Mucosa of rectum (tissue), 2 donors: ENCODE results near the gene CELF1.

Source experiments
- H3K27ac ChIP-seq, 2 donors: one replicate each; pipeline ENCODE4 v1.7.0; 2013; ENCODE audit warnings: inconsistent platforms in 2 of 2, low read depth in 2 of 2, low read length in 2 of 2
- H3K27me3 ChIP-seq, 2 donors: one replicate each; pipeline ENCODE4 v1.7.0; 2013; ENCODE audit warnings: low read length in 2 of 2; ENCODE audit not compliant: control insufficient read depth in 2 of 2, insufficient read depth in 2 of 2
- H3K36me3 ChIP-seq, 2 donors: one replicate each; pipeline ENCODE4 v1.7.0; 2013; ENCODE audit warnings: low read length in 2 of 2; ENCODE audit not compliant: control insufficient read depth in 2 of 2, insufficient read depth in 2 of 2
- H3K4me1 ChIP-seq, 2 donors: one replicate each; pipeline ENCODE4 v1.7.0; 2013; ENCODE audit warnings: low read length in 2 of 2, mild to moderate bottlenecking in 1 of 2; ENCODE audit not compliant: control insufficient read depth in 2 of 2, insufficient read depth in 2 of 2
- H3K4me3 ChIP-seq, 2 donors: one replicate each; pipeline ENCODE4 v1.7.0; 2013; ENCODE audit warnings: low read length in 2 of 2
- H3K9ac ChIP-seq, 2 donors: one replicate each; pipeline ENCODE4 v1.7.0; 2013; ENCODE audit warnings: low read length in 2 of 2, low read depth in 1 of 2, mild to moderate bottlenecking in 1 of 2
- H3K9me3 ChIP-seq, 2 donors: one replicate each; pipeline ENCODE4 v1.7.0; 2013; ENCODE audit warnings: low read length in 2 of 2; ENCODE audit not compliant: control insufficient read depth in 2 of 2
- donor health status: healthy.
- donor health status: Normal muscosa, but diverticular disease.

The CELF1 gene

GRCh38 chr11:47577460-47578041 is 24.6 kb upstream of the CELF1 start:
- H3K36me3 ChIP-seq = peaks cover 28 to 44% of the 10 kb centered on the region in 2 donors
- no peaks in the 10 kb centered on the region for H3K9me3 ChIP-seq
- no peak overlapping the region for H3K27ac ChIP-seq
- H3K4me3 ChIP-seq = peak overlapping the region; percentile 2 to 88
- H3K27me3 ChIP-seq = no peaks in the 10 kb centered on the region
- H3K9ac ChIP-seq = no peak overlapping the region
- H3K4me1 ChIP-seq = peaks cover 17 to 19% of the 10 kb centered on the region in 2 donors

- H3K36me3 ChIP-seq = peaks cover 31 to 48% of the 10 kb centered on the region in 2 donors
- H3K9me3 ChIP-seq = no peaks in the 10 kb centered on the region
- peaks cover 7 to 8% of the 10 kb centered on the region in 2 donors for H3K4me1 ChIP-seq
- no peaks in the 10 kb centered on the region for H3K27me3 ChIP-seq
- H3K4me3 ChIP-seq = no peak overlapping the region
- H3K9ac ChIP-seq = no peak overlapping the region
- no peak overlapping the region for H3K27ac ChIP-seq
These were observed 20.4 kb upstream of the CELF1 start for GRCh38 chr11:47573321-47573720.

GRCh38 chr11:47572715-47573255 is 19.9 kb upstream of the CELF1 start:
- Histone ChIP-seq H3K4me3 (no peak overlapping the region), H3K4me1 (peaks cover 1 to 3% of the 10 kb centered on the region in 2 donors), H3K27ac (no peak overlapping the region), H3K9ac (no peak overlapping the region), H3K27me3 (no peaks in the 10 kb centered on the region), H3K36me3 (peaks cover 31 to 48% of the 10 kb centered on the region in 2 donors), H3K9me3 (no peaks in the 10 kb centered on the region)

GRCh38 chr11:47571895-47572294 is 19.0 kb upstream of the CELF1 start:
- Histone ChIP-seq H3K36me3 (peaks cover 31 to 41% of the 10 kb centered on the region in 2 donors), H3K27me3 (no peaks in the 10 kb centered on the region), H3K9me3 (no peaks in the 10 kb centered on the region), H3K27ac (no peak overlapping the region), H3K4me3 (no peak overlapping the region), H3K9ac (no peak overlapping the region), H3K4me1 (no peaks in the 10 kb centered on the region)

DNA sequence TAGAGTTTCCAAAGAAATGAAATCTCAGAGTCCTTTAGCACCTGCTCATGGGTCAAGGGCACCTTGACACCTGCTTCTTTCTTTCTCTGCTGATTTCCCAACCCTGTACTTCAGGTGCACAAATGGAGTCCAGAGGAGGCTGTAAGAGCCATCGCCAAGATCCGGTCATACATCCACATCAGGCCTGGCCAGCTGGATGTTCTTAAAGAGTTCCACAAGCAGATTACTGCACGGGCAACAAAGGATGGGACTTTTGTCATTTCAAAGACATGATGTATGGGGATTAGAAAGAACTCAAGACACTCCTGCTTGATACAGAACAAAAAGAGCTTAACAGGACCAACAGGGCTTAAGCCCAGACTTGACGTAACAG is 18.4 kb upstream of the CELF1 start:
- H3K36me3 ChIP-seq = peaks cover 31 to 40% of the 10 kb centered on the region in 2 donors
- H3K4me1 ChIP-seq = no peaks in the 10 kb centered on the region
- H3K27me3 ChIP-seq = no peaks in the 10 kb centered on the region
- H3K9ac ChIP-seq = no peak overlapping the region
- H3K27ac ChIP-seq = no peak overlapping the region
- H3K9me3 ChIP-seq = no peaks in the 10 kb centered on the region
- H3K4me3 ChIP-seq = no peak overlapping the region

- H3K4me3 ChIP-seq = no peak overlapping the region
- no peaks in the 10 kb centered on the region for H3K4me1 ChIP-seq
- H3K27me3 ChIP-seq = no peaks in the 10 kb centered on the region
- no peak overlapping the region for H3K9ac ChIP-seq
- H3K36me3 ChIP-seq = peaks cover 31 to 40% of the 10 kb centered on the region in 2 donors
- H3K27ac ChIP-seq = no peak overlapping the region
- H3K9me3 ChIP-seq = no peaks in the 10 kb centered on the region
These were observed 17.9 kb upstream of the CELF1 start for GRCh38 chr11:47570651-47571356.

- H3K27ac ChIP-seq = no peak overlapping the region
- H3K36me3 ChIP-seq = peaks cover 31 to 37% of the 10 kb centered on the region in 2 donors
- H3K27me3 ChIP-seq = no peaks in the 10 kb centered on the region
- no peak overlapping the region for H3K4me3 ChIP-seq
- H3K9ac ChIP-seq = no peak overlapping the region
- peaks cover 5 to 6% of the 10 kb centered on the region in 2 donors for H3K4me1 ChIP-seq
- no peaks in the 10 kb centered on the region for H3K9me3 ChIP-seq
These were observed 16.7 kb upstream of the CELF1 start for GRCh38 chr11:47569646-47570045.

GRCh38 chr11:47566149-47566698 is 13.3 kb upstream of the CELF1 start:
- no peaks in the 10 kb centered on the region for H3K9me3 ChIP-seq
- H3K9ac ChIP-seq = peak overlapping the region; percentile 80 to 91
- peaks cover 5 to 6% of the 10 kb centered on the region in 2 donors for H3K4me1 ChIP-seq
- no peaks in the 10 kb centered on the region for H3K27me3 ChIP-seq
- peak overlapping the region in 1 of 2 donors; percentile 43 for H3K27ac ChIP-seq
- H3K36me3 ChIP-seq = peaks cover 7 to 11% of the 10 kb centered on the region in 2 donors
- peak overlapping the region; percentile 85 to 89 for H3K4me3 ChIP-seq

DNA sequence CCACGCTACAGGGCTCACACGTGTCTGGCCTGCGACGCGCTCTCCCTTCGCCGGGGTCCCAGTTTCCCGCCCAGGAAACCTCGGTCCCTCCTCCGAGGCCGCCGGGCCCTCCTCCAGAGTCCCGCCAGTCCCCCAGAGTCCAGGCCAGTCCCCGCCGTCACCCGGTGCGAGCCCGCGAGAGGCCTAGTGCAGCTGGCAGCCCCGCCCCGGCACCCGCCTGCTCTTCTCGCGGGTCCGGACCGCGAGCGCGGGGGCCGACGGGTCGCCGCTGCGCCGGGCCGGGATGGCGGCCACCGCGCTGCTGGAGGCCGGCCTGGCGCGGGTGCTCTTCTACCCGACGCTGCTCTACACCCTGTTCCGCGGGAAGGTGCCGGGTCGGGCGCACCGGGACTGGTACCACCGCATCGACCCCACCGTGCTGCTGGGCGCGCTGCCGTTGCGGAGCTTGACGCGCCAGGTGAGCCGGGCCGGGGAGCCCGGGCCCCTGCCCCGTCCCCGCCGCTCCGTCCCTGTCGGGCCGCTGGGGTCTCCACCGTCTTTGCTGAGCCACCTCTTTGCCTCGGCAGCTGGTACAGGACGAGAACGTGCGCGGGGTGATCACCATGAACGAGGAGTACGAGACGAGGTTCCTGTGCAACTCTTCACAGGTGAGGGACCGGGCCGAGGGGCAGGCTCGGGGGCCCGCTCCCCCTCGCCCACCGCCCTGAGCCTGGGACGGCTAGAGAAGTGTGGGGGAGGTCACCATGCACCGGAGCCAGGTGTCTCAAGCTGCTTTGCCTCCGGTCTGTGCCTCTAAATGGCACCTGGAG is 12.6 kb upstream of the CELF1 start, which contains the start of gene PTPMT1:
Gene PTPMT1, plus strand, starts transcription at position 260 of the 809 bp plus-strand sequence. Its CDS starts 24 bp downstream, at position 284.
- Histone ChIP-seq H3K9me3 (no peaks in the 10 kb centered on the region), H3K27me3 (no peaks in the 10 kb centered on the region), H3K4me1 (peaks cover 5 to 6% of the 10 kb centered on the region in 2 donors), H3K27ac (peak within 1 kb of the TSS; percentile 43 to 44), H3K4me3 (peak within 1 kb of the TSS; percentile 85 to 89), H3K9ac (peak within 1 kb of the TSS; percentile 80 to 91), H3K36me3 (peaks cover 0 to 8% of the 10 kb centered on the region in 2 donors)
